Caco-2 (cell line): Measurements from ENCODE around the gene HLTF. TPM values are rescaled to one million over a fixed set of nuclear protein-coding genes. Genes with fewer than 3 reads are reported as not detected.

Source experiments
- BruUV-seq: library from RNA; stranded (reverse); fragments of 400-500 nt; replicated peaks from 2 replicates; lab custom pipeline; 2021; lab: Mats Ljungman, UMichigan
- CTCF ChIA-PET: fragments of 300-600 bp; sonication (Branson Sonifier 250); formaldehyde crosslinking; loops from one replicate; lab custom pipeline; 2022; ENCODE audit warnings: antibody characterized with exemption; lab: Charles Lee
- POLR2A ChIA-PET: fragments of 300-600 bp; sonication (Branson Sonifier 250); formaldehyde crosslinking; loops from one replicate; lab custom pipeline; 2022; ENCODE audit warnings: antibody characterized with exemption; lab: Charles Lee
- DNase-seq, 2 experiments: peaks; one replicate each; pipeline versions ENCODE4 v3.0.0 to v3.0.0-alpha.2; 2020 to 2022
- H3K27me3 ChIP-seq: replicated peaks from 2 replicates; pipeline ENCODE4 v1.6.0; 2011; ENCODE audit warnings: low read length; ENCODE audit not compliant: control insufficient read depth, insufficient read depth
- H3K36me3 ChIP-seq: 2 replicates; pipeline ENCODE4 v1.5.1; 2011; ENCODE audit warnings: low read length; ENCODE audit not compliant: control insufficient read depth, insufficient read depth
- H3K4me1 ChIP-seq: fragments of 250-450 bp; sonication (Bioruptor Pico); 2 replicates; pipeline ENCODE4 v1.5.1; 2020; ENCODE audit warnings: mild to moderate bottlenecking
- H3K4me3 ChIP-seq: 2 replicates; pipeline ENCODE4 v1.5.1; 2011; ENCODE audit warnings: low read depth, mild to moderate bottlenecking, control low read depth, low read length
- H3K9me3 ChIP-seq: fragments of 250-450 bp; sonication (Bioruptor Pico); 2 replicates; pipeline ENCODE4 v1.5.1; 2020; ENCODE audit warnings: mild to moderate bottlenecking, moderate library complexity
- H3K27ac Mint-ChIP-seq: one replicate; pipeline ENCODE4 v1.8.0; 2022; ENCODE audit warnings: mixed read lengths; ENCODE audit not compliant: unreplicated experiment
- H3K27me3 Mint-ChIP-seq: one replicate; pipeline ENCODE4 v1.8.0; 2022; ENCODE audit warnings: mixed read lengths; ENCODE audit not compliant: insufficient read depth, unreplicated experiment
- H3K36me3 Mint-ChIP-seq: one replicate; pipeline ENCODE4 v1.8.0; 2022; ENCODE audit warnings: mild to moderate bottlenecking, mixed read lengths; ENCODE audit not compliant: insufficient read depth, unreplicated experiment
- H3K4me1 Mint-ChIP-seq: one replicate; pipeline ENCODE4 v1.8.0; 2022; ENCODE audit warnings: low read depth, mixed read lengths; ENCODE audit not compliant: unreplicated experiment
- H3K4me3 Mint-ChIP-seq: one replicate; pipeline ENCODE4 v1.8.0; 2022; ENCODE audit warnings: mild to moderate bottlenecking, moderate library complexity, mixed read lengths; ENCODE audit not compliant: unreplicated experiment
- H3K9me3 Mint-ChIP-seq: one replicate; pipeline ENCODE4 v1.8.0; 2022; ENCODE audit warnings: mixed read lengths; ENCODE audit not compliant: unreplicated experiment
- intact Hi-C: fragments of 100-400 bp; cut with micrococcal nuclease; formaldehyde crosslinking; loops from one replicate; pipeline ENCODE4 v1.10.0; 2022; ENCODE audit not compliant: unreplicated experiment
- total RNA-seq: library from RNA; stranded (reverse); gene quantifications from 2 replicates; pipeline ENCODE4 v1.2.3, GENCODE V29; 2022
- TF ChIP-seq, protein P1 (sequence below), 2 experiments: fragments of 200-600 bp in 1 of 2; IDR thresholded peaks; 1 replicate in 1 of 2; 2 replicates in 1 of 2; pipeline versions ENCODE4 v1.5.1 to v1.8.0; 2011 to 2022; ENCODE audit warnings: antibody characterized with exemption in 1 of 2, control low read depth in 1 of 2, inconsistent platforms in 1 of 2, low read depth in 1 of 2, low read length in 1 of 2, mild to moderate bottlenecking in 1 of 2, moderate library complexity in 1 of 2; ENCODE audit not compliant: insufficient read depth in 1 of 2, severe bottlenecking in 1 of 2, unreplicated experiment in 1 of 2

The HLTF gene
- total RNA-seq, 1 experiment from 2014 or later: 53.0 TPM

DNA sequence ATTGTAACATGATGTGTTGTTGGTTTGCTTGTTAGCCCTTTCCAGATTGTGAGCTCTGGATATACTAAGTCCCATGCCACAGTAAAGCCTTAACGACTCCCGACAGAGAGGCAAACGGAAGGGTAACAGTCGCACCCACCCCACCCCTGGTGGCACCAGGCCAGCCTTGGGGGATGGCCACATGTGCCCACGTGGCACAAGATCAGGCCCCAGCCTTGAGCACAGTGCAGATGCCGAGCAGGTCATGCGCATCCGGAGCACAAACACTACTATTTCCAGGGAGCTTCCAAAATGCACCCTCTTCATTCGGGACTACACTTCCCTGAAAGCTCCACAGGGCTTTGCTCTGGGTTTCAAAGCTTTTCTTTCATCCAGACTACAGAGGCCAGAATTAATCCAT is 32.4 kb upstream of the HLTF start:
- H3K36me3 ChIP-seq: no peaks in the 10 kb centered on the region
- intact Hi-C loops: no loop called here
- no peak overlapping the region for H3K4me3 Mint-ChIP-seq
- H3K36me3 Mint-ChIP-seq: no peaks in the 10 kb centered on the region
- no TSS peak for BruUV-seq
- DNase-seq: no peak
- POLR2A ChIA-PET: no interaction called here
- no peaks in the 10 kb centered on the region for H3K27me3 Mint-ChIP-seq
- peaks cover 7% of the 10 kb centered on the region for H3K4me1 Mint-ChIP-seq
- CTCF ChIA-PET: interaction anchor here (0.6 to 1.2 kb wide), 2 partner anchors 11 to 163 kb away, joined by 5 read pairs; no protein-coding TSS in a partner anchor
- no peak overlapping the region for H3K4me3 ChIP-seq
- no peaks in the 10 kb centered on the region for H3K9me3 Mint-ChIP-seq
- peaks cover 4% of the 10 kb centered on the region; the same call in 1 of the 2 replicates for H3K4me1 ChIP-seq
- TF ChIP-seq, protein P1, sequence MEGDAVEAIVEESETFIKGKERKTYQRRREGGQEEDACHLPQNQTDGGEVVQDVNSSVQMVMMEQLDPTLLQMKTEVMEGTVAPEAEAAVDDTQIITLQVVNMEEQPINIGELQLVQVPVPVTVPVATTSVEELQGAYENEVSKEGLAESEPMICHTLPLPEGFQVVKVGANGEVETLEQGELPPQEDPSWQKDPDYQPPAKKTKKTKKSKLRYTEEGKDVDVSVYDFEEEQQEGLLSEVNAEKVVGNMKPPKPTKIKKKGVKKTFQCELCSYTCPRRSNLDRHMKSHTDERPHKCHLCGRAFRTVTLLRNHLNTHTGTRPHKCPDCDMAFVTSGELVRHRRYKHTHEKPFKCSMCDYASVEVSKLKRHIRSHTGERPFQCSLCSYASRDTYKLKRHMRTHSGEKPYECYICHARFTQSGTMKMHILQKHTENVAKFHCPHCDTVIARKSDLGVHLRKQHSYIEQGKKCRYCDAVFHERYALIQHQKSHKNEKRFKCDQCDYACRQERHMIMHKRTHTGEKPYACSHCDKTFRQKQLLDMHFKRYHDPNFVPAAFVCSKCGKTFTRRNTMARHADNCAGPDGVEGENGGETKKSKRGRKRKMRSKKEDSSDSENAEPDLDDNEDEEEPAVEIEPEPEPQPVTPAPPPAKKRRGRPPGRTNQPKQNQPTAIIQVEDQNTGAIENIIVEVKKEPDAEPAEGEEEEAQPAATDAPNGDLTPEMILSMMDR (IDR thresholded peaks at IDR 0.05; ENCODE audit: insufficient read depth in 1 of 2, low read depth in 1 of 2, low read length in 1 of 2, severe bottlenecking in 1 of 2, unreplicated experiment in 1 of 2): no peak
- H3K27ac Mint-ChIP-seq: no peak overlapping the region
- no peaks in the 10 kb centered on the region for H3K9me3 ChIP-seq
- no peaks in the 10 kb centered on the region for H3K27me3 ChIP-seq

- H3K4me1 Mint-ChIP-seq: peaks cover under 1% of the 10 kb centered on the region
- H3K4me3 Mint-ChIP-seq: no peak overlapping the region
- Histone ChIP-seq H3K36me3 (no peaks in the 10 kb centered on the region), H3K4me3 (no peak overlapping the region), H3K4me1 (no peaks in the 10 kb centered on the region), H3K9me3 (no peaks in the 10 kb centered on the region), H3K27me3 (no peaks in the 10 kb centered on the region)
- H3K36me3 Mint-ChIP-seq: no peaks in the 10 kb centered on the region
- H3K27me3 Mint-ChIP-seq: no peaks in the 10 kb centered on the region
- H3K9me3 Mint-ChIP-seq: no peaks in the 10 kb centered on the region
- no peak for DNase-seq
- TF ChIP-seq, protein P1 (IDR thresholded peaks at IDR 0.05; ENCODE audit: insufficient read depth in 1 of 2, low read depth in 1 of 2, low read length in 1 of 2, severe bottlenecking in 1 of 2, unreplicated experiment in 1 of 2): no peak
- ChIA-PET CTCF (no interaction called here), POLR2A (no interaction called here)
- H3K27ac Mint-ChIP-seq: no peak overlapping the region
- no TSS peak for BruUV-seq
- intact Hi-C loops: no loop called here
Measured at GRCh38 chr3:149115114-149115513, 28.8 kb upstream of the HLTF start.

DNA sequence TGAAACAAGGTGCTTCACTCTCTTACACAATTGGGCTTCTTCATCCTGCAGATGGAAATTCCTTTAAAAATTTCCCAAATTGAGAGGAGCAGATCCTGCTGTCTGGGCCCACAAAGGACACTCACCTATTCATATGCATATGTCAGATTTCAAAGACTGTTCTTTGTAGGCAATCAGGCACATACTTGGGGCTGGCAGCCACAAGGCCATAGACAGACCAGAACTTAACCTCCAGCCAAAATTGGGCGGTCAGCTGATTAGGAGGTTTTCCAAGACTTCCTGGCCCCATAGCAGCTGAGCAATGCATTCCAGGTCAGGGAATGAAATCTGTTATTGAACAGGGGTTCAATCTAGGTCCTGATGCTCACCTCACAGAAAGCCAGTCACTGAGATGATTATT is 28.1 kb upstream of the HLTF start:
- H3K27me3 Mint-ChIP-seq: no peaks in the 10 kb centered on the region
- H3K9me3 ChIP-seq: no peaks in the 10 kb centered on the region
- H3K4me3 Mint-ChIP-seq: no peak overlapping the region
- H3K36me3 ChIP-seq: no peaks in the 10 kb centered on the region
- no peaks in the 10 kb centered on the region for H3K4me1 ChIP-seq
- H3K4me3 ChIP-seq: no peak overlapping the region
- no peaks in the 10 kb centered on the region for H3K36me3 Mint-ChIP-seq
- intact Hi-C loops: no loop called here
- H3K9me3 Mint-ChIP-seq: no peaks in the 10 kb centered on the region
- ChIA-PET POLR2A (no interaction called here), CTCF (no interaction called here)
- no peak for DNase-seq
- H3K27me3 ChIP-seq: no peaks in the 10 kb centered on the region
- no peak overlapping the region for H3K27ac Mint-ChIP-seq
- TF ChIP-seq, protein P1 (IDR thresholded peaks at IDR 0.05; ENCODE audit: insufficient read depth in 1 of 2, low read depth in 1 of 2, low read length in 1 of 2, severe bottlenecking in 1 of 2, unreplicated experiment in 1 of 2): no peak
- no peaks in the 10 kb centered on the region for H3K4me1 Mint-ChIP-seq
- no TSS peak for BruUV-seq
